Small intestine (tissue), 7 donors: ENCODE data around the gene PRKAG2. TPM values are rescaled to one million over a fixed set of nuclear protein-coding genes. Genes with fewer than 3 reads are reported as not detected.
A peak's percentile ranks its signal among the peaks of the same experiment; 100 is the strongest.

Experiments used
- DNase-seq, 2 donors: peaks; one replicate each; pipeline versions ENCODE4 v3.0.0 to v3.0.0-alpha.2; 2013
- FAIRE-seq: peaks from 2 replicates; lab custom pipeline; 2012; peaks lifted over from hg19 to GRCh38; lab: Jason Lieb, UNC
- H3K27ac ChIP-seq, 3 donors: one replicate each; pipeline ENCODE4 v1.5.1; 2013; ENCODE audit warnings: low read length in 2 of 3, mild to moderate bottlenecking in 2 of 3, control low read depth in 1 of 3, inconsistent platforms in 1 of 3, low read depth in 1 of 3, moderate library complexity in 1 of 3
- H3K27me3 ChIP-seq, 3 donors: one replicate each; pipeline ENCODE4 v1.6.1; 2013; ENCODE audit warnings: low read length in 3 of 3, inconsistent platforms in 1 of 3; ENCODE audit not compliant: control insufficient read depth in 3 of 3, insufficient read depth in 3 of 3
- H3K36me3 ChIP-seq, 3 donors: one replicate each; pipeline ENCODE4 v1.6.1; 2013; ENCODE audit warnings: low read length in 3 of 3, inconsistent platforms in 1 of 3, low read depth in 1 of 3, mild to moderate bottlenecking in 1 of 3, moderate library complexity in 1 of 3; ENCODE audit not compliant: control insufficient read depth in 3 of 3, insufficient read depth in 2 of 3
- H3K4me1 ChIP-seq, 3 donors: one replicate each; pipeline ENCODE4 v1.6.1; 2013; ENCODE audit warnings: low read length in 2 of 3, inconsistent platforms in 1 of 3, low read depth in 1 of 3, mild to moderate bottlenecking in 1 of 3, moderate library complexity in 1 of 3; ENCODE audit not compliant: control insufficient read depth in 3 of 3, insufficient read depth in 2 of 3
- H3K4me3 ChIP-seq, 3 donors: one replicate each; pipeline ENCODE4 v1.5.1; 2013; ENCODE audit warnings: low read length in 3 of 3, control low read depth in 1 of 3, inconsistent platforms in 1 of 3, low read depth in 1 of 3, mild to moderate bottlenecking in 1 of 3, moderate library complexity in 1 of 3
- H3K9me3 ChIP-seq, 2 donors: one replicate each; pipeline ENCODE4 v1.6.1; 2013; ENCODE audit warnings: low read depth in 1 of 2, low read length in 1 of 2; ENCODE audit not compliant: control insufficient read depth in 2 of 2, insufficient read depth in 1 of 2
- WGBS, 3 donors: extraction: QIAGEN DNeasy Blood & Tissue Kit; methylation state at CpG; one replicate each; pipeline ENCODE4 v1.1.7; 2013; 5-methylcytosine and 5-hydroxymethylcytosine counted together
- polyA plus RNA-seq, 4 donors: library from polyadenylated mRNA; stranded (reverse) in 3 of 4; unstranded in 1 of 4; fragments of 200-250 nt in 3 of 4; fragments of 120-200 nt in 1 of 4; gene quantifications; one replicate each; pipeline versions ENCODE4 v1.2.1 to v1.2.3, GENCODE V29; 2013
- donor health status: healthy with polysubstance abuse.
- donor health status: control.
- donor health status: control.
- donor health status: Bipolar disorder and iron deficiency.
- donor health status: healthy.

PRKAG2 gene
- polyA plus RNA-seq, 4 donors, result 26.3 to 57.9 (median 49.4) TPM

- peaks cover 0 to 67% (median 0%) of the 10 kb centered on the region in 3 donors for H3K36me3 ChIP-seq
- peaks cover 0 to 6% of the 10 kb centered on the region in 2 donors for H3K9me3 ChIP-seq
- no peaks in the 10 kb centered on the region for H3K27me3 ChIP-seq
- DNase-seq (peak; percentile 63 to 68), FAIRE-seq (no peak)
- H3K27ac ChIP-seq, result no peak overlapping the region
- WGBS, 3 donors, result 26 to 57% (median 32%) methylated on average over 5 of the region's 5 CpGs
- no peak overlapping the region for H3K4me3 ChIP-seq
- H3K4me1 ChIP-seq, result peaks cover 0 to 26% (median 2%) of the 10 kb centered on the region in 3 donors
Measured at GRCh38 chr7:151721694-151722093, 155.2 kb downstream of the PRKAG2 start.

- 73 to 88% (median 86%) methylated on average over 11 of the region's 11 CpGs for WGBS, 3 donors
- FAIRE-seq, result no peak
Measured at GRCh38 chr7:151721236-151721635, 155.7 kb downstream of the PRKAG2 start.

DNA sequence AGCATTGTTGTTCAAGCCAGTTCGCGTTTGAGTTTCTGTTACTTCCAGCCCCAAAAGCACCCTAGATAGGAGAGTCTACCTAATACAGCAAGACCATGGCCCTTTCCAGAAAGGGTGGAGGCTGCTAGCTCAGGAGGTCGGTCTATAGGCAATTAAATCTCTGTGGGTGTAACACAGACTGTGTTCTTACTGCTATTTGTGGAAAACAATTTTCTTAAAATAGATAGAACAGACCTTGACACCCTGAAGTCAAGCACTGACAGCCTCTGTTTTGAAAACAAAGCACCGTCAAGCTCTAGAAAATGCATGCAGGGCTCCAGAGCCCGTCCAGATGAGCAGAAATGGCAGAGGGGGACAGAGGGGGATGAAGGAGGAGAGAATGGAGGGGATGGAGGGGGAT is 156.6 kb downstream of the PRKAG2 start:
- Histone ChIP-seq H3K4me1 (peaks cover 0 to 40% (median 2%) of the 10 kb centered on the region in 3 donors), H3K27me3 (no peaks in the 10 kb centered on the region), H3K36me3 (peaks cover 0 to 61% (median 0%) of the 10 kb centered on the region in 3 donors), H3K9me3 (peaks cover 0 to 6% of the 10 kb centered on the region in 2 donors), H3K4me3 (no peak overlapping the region), H3K27ac (no peak overlapping the region)
- DNase-seq (no peak), FAIRE-seq (no peak)
- WGBS, 3 donors, result 60 to 77% (median 72%) methylated on average over 5 of the region's 5 CpGs

More at GRCh38 chr7:151721236-151721635, 155.7 kb downstream of the PRKAG2 start:
- H3K27me3 ChIP-seq, result no peaks in the 10 kb centered on the region
- peaks cover 0 to 67% (median 0%) of the 10 kb centered on the region in 3 donors for H3K36me3 ChIP-seq
- H3K27ac ChIP-seq, result no peak overlapping the region
- peaks cover 0 to 31% (median 2%) of the 10 kb centered on the region in 3 donors for H3K4me1 ChIP-seq
- H3K9me3 ChIP-seq, result peaks cover 0 to 6% of the 10 kb centered on the region in 2 donors
- no peak overlapping the region for H3K4me3 ChIP-seq
- DNase-seq, result no peak

DNA sequence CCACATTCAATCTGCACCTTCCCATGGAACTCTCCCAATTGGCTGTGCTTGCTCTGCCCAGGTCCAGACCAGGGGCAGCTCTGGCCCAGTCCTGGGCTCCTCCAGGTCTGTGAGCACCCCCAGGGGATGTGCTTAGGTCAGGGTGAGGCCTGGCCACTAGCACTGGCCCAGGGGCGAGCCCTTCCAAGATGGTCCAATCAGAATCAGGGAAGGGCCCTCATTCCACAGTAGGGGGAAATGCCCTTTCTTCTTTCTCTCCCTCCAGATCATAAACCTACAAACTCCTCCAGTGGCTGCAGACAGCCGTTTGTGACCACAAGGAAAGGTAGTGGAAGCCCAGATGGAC is 157.0 kb downstream of the PRKAG2 start:
- 66 to 88% (median 86%) methylated on average over 2 of the region's 2 CpGs for WGBS, 3 donors
- Histone ChIP-seq H3K9me3 (peaks cover 0 to 6% of the 10 kb centered on the region in 2 donors), H3K27ac (no peak overlapping the region), H3K27me3 (no peaks in the 10 kb centered on the region), H3K4me1 (peaks cover 0 to 43% (median 2%) of the 10 kb centered on the region in 3 donors), H3K4me3 (no peak overlapping the region), H3K36me3 (peaks cover 0 to 57% (median 0%) of the 10 kb centered on the region in 3 donors)
- no peak for DNase-seq
- FAIRE-seq, result no peak

DNA sequence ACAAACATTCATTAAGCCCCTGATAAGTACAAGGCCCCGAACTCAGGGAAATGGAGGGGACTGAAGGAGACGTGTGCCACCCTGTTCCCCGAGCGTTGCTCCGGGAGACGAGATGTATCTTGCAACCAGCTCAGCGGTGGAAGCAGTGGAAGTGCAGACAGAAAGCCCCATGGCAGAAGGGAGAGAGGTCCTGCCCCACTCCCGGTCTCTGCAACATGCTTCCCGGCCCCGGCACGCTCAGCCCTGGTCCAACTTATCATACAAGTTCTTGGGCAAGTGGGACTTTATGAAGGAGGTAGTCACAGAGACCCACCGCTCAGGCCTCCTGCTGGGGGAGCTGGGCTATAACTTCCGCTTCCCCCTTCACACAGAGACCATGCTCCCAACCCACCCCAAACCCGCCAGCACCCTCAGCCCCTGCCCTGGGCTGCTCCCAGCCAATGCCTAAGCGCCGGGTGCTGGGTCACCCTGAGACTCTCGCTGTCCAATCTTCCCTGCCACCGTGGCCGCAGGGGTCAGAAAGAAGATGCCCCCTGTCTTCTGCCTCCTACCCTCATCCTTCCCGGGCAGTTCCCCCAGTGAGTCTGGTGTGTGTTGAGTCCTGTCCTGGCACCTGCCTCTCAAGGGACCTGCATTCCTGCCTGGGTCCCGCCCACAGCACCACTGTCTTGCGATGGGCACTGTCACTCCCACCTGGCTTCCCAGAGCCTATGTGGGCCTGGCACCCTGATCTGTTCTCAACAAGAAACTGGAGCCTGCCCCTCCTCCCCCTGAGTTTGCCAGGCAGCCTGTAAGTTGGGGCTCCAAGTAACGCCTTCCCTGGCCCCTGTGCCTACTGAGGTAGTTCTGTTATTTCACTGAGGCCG is 157.7 kb downstream of the PRKAG2 start:
- Histone ChIP-seq H3K36me3 (peaks cover 0 to 56% (median 0%) of the 10 kb centered on the region in 3 donors), H3K27ac (no peak overlapping the region), H3K4me3 (no peak overlapping the region), H3K4me1 (peaks cover 0 to 43% (median 2%) of the 10 kb centered on the region in 3 donors), H3K27me3 (no peaks in the 10 kb centered on the region), H3K9me3 (peaks cover 0 to 6% of the 10 kb centered on the region in 2 donors)
- FAIRE-seq (no peak), DNase-seq (no peak)
- 94 to 95% (median 94%) methylated on average over 24 of the region's 24 CpGs for WGBS, 3 donors

- DNase-seq (no peak), FAIRE-seq (no peak)
- Histone ChIP-seq H3K27me3 (no peaks in the 10 kb centered on the region), H3K4me1 (peaks cover 0 to 43% (median 2%) of the 10 kb centered on the region in 3 donors), H3K27ac (no peak overlapping the region), H3K4me3 (no peak overlapping the region), H3K9me3 (peaks cover 0 to 6% of the 10 kb centered on the region in 2 donors), H3K36me3 (peaks cover 0 to 56% (median 0%) of the 10 kb centered on the region in 3 donors)
- 82 to 90% (median 90%) methylated on average over 6 of the region's 6 CpGs for WGBS, 3 donors
Measured at GRCh38 chr7:151717918-151718317, 159.0 kb downstream of the PRKAG2 start.

DNA sequence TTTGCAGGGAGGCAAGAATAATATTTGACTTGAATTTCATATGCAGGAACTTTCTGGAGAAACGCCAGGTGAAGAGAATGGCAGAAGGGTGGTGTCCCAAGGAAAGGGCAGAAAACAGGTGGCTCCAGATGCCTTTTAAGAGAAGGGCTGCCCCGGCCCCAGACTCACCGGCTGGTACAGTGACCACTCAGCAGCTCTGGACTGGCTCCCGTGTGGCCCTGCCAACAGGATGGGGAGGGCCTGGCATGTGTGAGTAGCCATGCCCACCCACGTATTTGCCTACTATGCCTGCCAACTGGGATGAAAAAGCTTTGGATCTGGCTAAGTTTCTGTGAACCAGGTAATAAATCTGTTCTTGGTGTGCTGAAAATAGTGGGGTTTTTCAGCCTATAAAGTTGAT is 159.5 kb downstream of the PRKAG2 start:
- Histone ChIP-seq H3K36me3 (peaks cover 0 to 60% (median 0%) of the 10 kb centered on the region in 3 donors), H3K4me1 (peaks cover 0 to 39% (median 2%) of the 10 kb centered on the region in 3 donors), H3K4me3 (no peak overlapping the region), H3K27me3 (no peaks in the 10 kb centered on the region), H3K9me3 (peaks cover 0 to 6% of the 10 kb centered on the region in 2 donors), H3K27ac (peak overlapping the region in 1 of 3 donors; percentile 37)
- FAIRE-seq, result no peak
- DNase-seq, result peak in 1 of 2 donors; percentile 26
- WGBS, 3 donors, result 49 to 71% (median 60%) methylated on average over 5 of the region's 5 CpGs

DNA sequence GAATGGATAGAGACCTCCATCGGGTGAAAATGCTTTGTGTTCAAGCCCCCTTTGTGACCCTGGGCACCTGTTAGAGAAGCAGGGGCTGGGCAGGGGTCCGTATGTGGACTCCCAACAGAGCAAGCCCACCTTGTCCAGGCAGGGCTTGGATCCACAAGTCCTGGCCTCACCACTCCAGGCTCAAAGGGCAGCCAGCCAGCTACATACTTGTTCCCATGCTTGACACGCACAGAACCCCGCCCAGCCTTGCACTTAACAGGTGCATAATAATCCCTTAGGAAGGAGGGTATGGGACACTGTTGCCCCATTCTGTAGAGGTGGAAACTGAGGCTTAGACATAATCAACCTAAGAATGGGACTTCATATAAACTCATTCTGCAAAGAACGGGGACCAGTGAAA is 160.6 kb downstream of the PRKAG2 start:
- Histone ChIP-seq H3K4me1 (peaks cover 0 to 28% (median 0%) of the 10 kb centered on the region in 3 donors), H3K27ac (peak overlapping the region; percentile 36 to 90 (median 87)), H3K36me3 (peaks cover 0 to 64% (median 0%) of the 10 kb centered on the region in 3 donors), H3K9me3 (peaks cover 0 to 6% of the 10 kb centered on the region in 2 donors), H3K27me3 (no peaks in the 10 kb centered on the region), H3K4me3 (no peak overlapping the region)
- FAIRE-seq, result no peak
- 52 to 62% (median 52%) methylated on average over 5 of the region's 5 CpGs for WGBS, 3 donors
- DNase-seq, result peak; percentile 74 to 91
